ENCODE results near the gene SASH3.

Gene SASH3

GRCh38 chrX:129787336-129788055 lies 7.7 kb downstream of the SASH3 start:
- peaks cover 96% of the 10 kb centered on the region for H3K79me2 ChIP-seq (ENCODE audit: insufficient read depth, low read length)
- no peak overlapping the region for H3K4me3 ChIP-seq (ENCODE audit: low read depth in 1 of 2, low read length in 2 of 2)
- DNase-seq (no peak), ATAC-seq (ENCODE audit: insufficient read depth, low read depth) (no peak)
- peaks cover 70% of the 10 kb centered on the region for H3K4me1 ChIP-seq (ENCODE audit: insufficient read depth, low read length)
- no peaks in the 10 kb centered on the region for H3K9me3 ChIP-seq (ENCODE audit: insufficient read depth, low read length, severe bottlenecking)
- H3K27me3 ChIP-seq (ENCODE audit: insufficient read depth, low read length, poor library complexity), result no peaks in the 10 kb centered on the region
- H2AFZ ChIP-seq (ENCODE audit: low read depth, low read length), result no peak overlapping the region
- no peak overlapping the region; the same call in 1 of the 2 replicates for H3K9ac ChIP-seq (ENCODE audit: low read depth, low read length)
- H3K4me2 ChIP-seq (ENCODE audit: insufficient read depth, low read length), result peak overlapping the region; percentile 45
- peaks cover 95% of the 10 kb centered on the region for H3K36me3 ChIP-seq (ENCODE audit: insufficient read depth, low read length)
- TF ChIP-seq EZH2 (IDR thresholded peaks at IDR 0.05; ENCODE audit: borderline replicate concordance, low read depth, low read length, severe bottlenecking), result no peak
- no peak for TF ChIP-seq CTCF (IDR thresholded peaks at IDR 0.05; ENCODE audit: borderline replicate concordance, extremely low read depth, low read length, poor library complexity, severe bottlenecking)
- peaks cover 86% of the 10 kb centered on the region for H4K20me1 ChIP-seq (ENCODE audit: insufficient read depth, low read length)
- peak overlapping the region; percentile 46 for H3K27ac ChIP-seq (ENCODE audit: low read length)

GRCh38 chrX:129788527-129788926 lies 8.8 kb downstream of the SASH3 start:
- Histone ChIP-seq H3K4me3 (ENCODE audit: low read depth in 1 of 2, low read length in 2 of 2) (no peak overlapping the region), H3K79me2 (ENCODE audit: insufficient read depth, low read length) (peaks cover 91% of the 10 kb centered on the region), H3K27me3 (ENCODE audit: insufficient read depth, low read length, poor library complexity) (no peaks in the 10 kb centered on the region), H3K4me2 (ENCODE audit: insufficient read depth, low read length) (peak overlapping the region; percentile 33; the same call in 1 of the 2 replicates), H2AFZ (ENCODE audit: low read depth, low read length) (no peak overlapping the region), H3K4me1 (ENCODE audit: insufficient read depth, low read length) (peaks cover 63% of the 10 kb centered on the region), H3K36me3 (ENCODE audit: insufficient read depth, low read length) (peaks cover 95% of the 10 kb centered on the region), H3K9me3 (ENCODE audit: insufficient read depth, low read length, severe bottlenecking) (no peaks in the 10 kb centered on the region), H3K9ac (ENCODE audit: low read depth, low read length) (peak overlapping the region; percentile 12; the same call in 1 of the 2 replicates), H4K20me1 (ENCODE audit: insufficient read depth, low read length) (peaks cover 86% of the 10 kb centered on the region), H3K27ac (ENCODE audit: low read length) (0 out of 2 replicates have a peak overlapping the region, but pooled peaks have one; percentile 10)
- ATAC-seq (ENCODE audit: insufficient read depth, low read depth) (no peak), DNase-seq (no peak)
- TF ChIP-seq CTCF (IDR thresholded peaks at IDR 0.05; ENCODE audit: borderline replicate concordance, extremely low read depth, low read length, poor library complexity, severe bottlenecking), result no peak
- TF ChIP-seq EZH2 (IDR thresholded peaks at IDR 0.05; ENCODE audit: borderline replicate concordance, low read depth, low read length, severe bottlenecking), result no peak

- Histone ChIP-seq H3K4me3 (ENCODE audit: low read depth in 1 of 2, low read length in 2 of 2) (no peak overlapping the region), H4K20me1 (ENCODE audit: insufficient read depth, low read length) (peaks cover 89% of the 10 kb centered on the region), H3K4me2 (ENCODE audit: insufficient read depth, low read length) (no peak overlapping the region), H3K27ac (ENCODE audit: low read length) (peak overlapping the region; percentile 38; the same call in 1 of the 2 replicates), H3K79me2 (ENCODE audit: insufficient read depth, low read length) (peaks cover 78% of the 10 kb centered on the region), H3K36me3 (ENCODE audit: insufficient read depth, low read length) (peaks cover 95% of the 10 kb centered on the region), H3K9me3 (ENCODE audit: insufficient read depth, low read length, severe bottlenecking) (no peaks in the 10 kb centered on the region), H3K27me3 (ENCODE audit: insufficient read depth, low read length, poor library complexity) (no peaks in the 10 kb centered on the region), H3K4me1 (ENCODE audit: insufficient read depth, low read length) (peaks cover 50% of the 10 kb centered on the region), H2AFZ (ENCODE audit: low read depth, low read length) (no peak overlapping the region), H3K9ac (ENCODE audit: low read depth, low read length) (no peak overlapping the region)
- TF ChIP-seq CTCF (IDR thresholded peaks at IDR 0.05; ENCODE audit: borderline replicate concordance, extremely low read depth, low read length, poor library complexity, severe bottlenecking) (no peak), EZH2 (IDR thresholded peaks at IDR 0.05; ENCODE audit: borderline replicate concordance, low read depth, low read length, severe bottlenecking) (no peak)
- ATAC-seq (ENCODE audit: insufficient read depth, low read depth) (no peak), DNase-seq (peak; percentile 10)
Observed at GRCh38 chrX:129790146-129790545, 10.4 kb downstream of the SASH3 start.

All from DND-41 (cell line).